H1 (cell line): ENCODE measurements around the gene FBXO8. TPM values are rescaled to one million over a fixed set of nuclear protein-coding genes. Genes with fewer than 3 reads are reported as not detected.

Experiments used
- CTCF ChIA-PET: fragments of 300-600 bp; sonication (Branson Sonifier 250); formaldehyde crosslinking; loops from one replicate; lab custom pipeline; 2021; ENCODE audit not compliant: partially characterized antibody; lab: Charles Lee
- POLR2A ChIA-PET: fragments of 300-600 bp; sonication (Branson Sonifier 250); formaldehyde crosslinking; loops from one replicate; lab custom pipeline; 2021; ENCODE audit warnings: inconsistent platforms; ENCODE audit not compliant: partially characterized antibody; lab: Charles Lee
- DNase-seq, 2 experiments: peaks; one replicate each; pipeline versions ENCODE4 v3.0.0 to v3.0.0-alpha.2; 2010 to 2022; ENCODE audit warnings: low spot score in 2 of 2, low read depth in 1 of 2, mixed read lengths in 1 of 2
- FAIRE-seq: peaks from 2 replicates; lab custom pipeline; 2011; peaks lifted over from hg19 to GRCh38; lab: Jason Lieb, UNC
- H2AFZ ChIP-seq: 2 replicates; pipeline ENCODE4 v1.8.1; 2012; ENCODE audit warnings: low read length, inconsistent platforms
- H2AK5ac ChIP-seq: 2 replicates; pipeline ENCODE4 v1.6.1; 2013; ENCODE audit warnings: low read depth, low read length
- H2BK120ac ChIP-seq: replicated peaks from 2 replicates; pipeline ENCODE3; 2013; ENCODE audit warnings: low read depth, low read length, inconsistent platforms
- H2BK12ac ChIP-seq: 2 replicates; pipeline ENCODE4 v1.6.1; 2013; ENCODE audit warnings: low read depth, low read length
- H2BK15ac ChIP-seq: 2 replicates; pipeline ENCODE4 v1.6.1; 2013; ENCODE audit warnings: low read length
- H2BK20ac ChIP-seq: 2 replicates; pipeline ENCODE4 v1.6.1; 2013; ENCODE audit warnings: low read length
- H2BK5ac ChIP-seq: 2 replicates; pipeline ENCODE4 v1.6.1; 2013; ENCODE audit warnings: low read depth, low read length
- H3K14ac ChIP-seq: 2 replicates; pipeline ENCODE4 v1.6.1; 2013; ENCODE audit warnings: inconsistent platforms; ENCODE audit not compliant: insufficient read length
- H3K18ac ChIP-seq: 2 replicates; pipeline ENCODE4 v1.6.1; 2013; ENCODE audit warnings: low read length; ENCODE audit errors: extremely low read depth
- H3K23ac ChIP-seq: 2 replicates; pipeline ENCODE4 v1.6.1; 2013; ENCODE audit warnings: inconsistent platforms; ENCODE audit not compliant: insufficient read length
- H3K23me2 ChIP-seq: 2 replicates; pipeline ENCODE4 v1.6.1; 2013; ENCODE audit warnings: low read depth, low read length
- H3K27ac ChIP-seq: 2 replicates; pipeline ENCODE4 v1.6.1; 2011; ENCODE audit warnings: low read depth, low read length, inconsistent platforms
- H3K27me3 ChIP-seq, 4 experiments: replicated peaks in 1 of 4; 1 replicate in 1 of 4; 2 replicates in 3 of 4; pipeline versions ENCODE4 v1.6.1 to v1.8.1; 2011 to 2013; ENCODE audit warnings: low read length in 3 of 4, mild to moderate bottlenecking in 3 of 4, inconsistent platforms in 2 of 4, mixed read lengths in 2 of 4, moderate library complexity in 1 of 4; ENCODE audit not compliant: control insufficient read depth in 3 of 4, insufficient read depth in 3 of 4; ENCODE audit errors: extremely low read depth in 1 of 4
- H3K36me3 ChIP-seq, 4 experiments: 2 replicates each; pipeline versions ENCODE4 v1.6.1 to v1.8.1; 2011 to 2013; ENCODE audit warnings: mild to moderate bottlenecking in 4 of 4, low read length in 3 of 4, moderate library complexity in 2 of 4, control low read depth in 1 of 4, inconsistent platforms in 1 of 4; ENCODE audit not compliant: insufficient read depth in 4 of 4, control insufficient read depth in 2 of 4
- H3K4ac ChIP-seq: replicated peaks from 2 replicates; pipeline ENCODE3; 2013; ENCODE audit warnings: low read length, low read depth, mixed read lengths, inconsistent platforms; ENCODE audit not compliant: insufficient read length
- H3K4me1 ChIP-seq, 4 experiments: replicated peaks in 1 of 4; 1 replicate in 1 of 4; 2 replicates in 3 of 4; pipeline versions ENCODE4 v1.6.1 to v1.8.1; 2011 to 2013; ENCODE audit warnings: low read length in 3 of 4, inconsistent platforms in 2 of 4, mixed read lengths in 1 of 4; ENCODE audit not compliant: insufficient read depth in 4 of 4, control insufficient read depth in 3 of 4
- H3K4me2 ChIP-seq, 2 experiments: 2 replicates each; pipeline versions ENCODE4 v1.6.1 to v1.8.1; 2011 to 2013; ENCODE audit warnings: low read depth in 2 of 2, low read length in 2 of 2, control low read depth in 1 of 2, inconsistent platforms in 1 of 2, mild to moderate bottlenecking in 1 of 2; ENCODE audit not compliant: insufficient read depth in 1 of 2
- H3K4me3 ChIP-seq, 4 experiments: fragments of 200-600, 300-600 bp in 1 of 4; sonication (generic), shearing (Covaris generic), sonication (Bioruptor Twin) in 1 of 4; 2 replicates each; pipeline versions ENCODE4 v1.5.1 to v1.8.1; 2011 to 2016; ENCODE audit warnings: low read length in 4 of 4, low read depth in 3 of 4, control low read depth in 2 of 4, inconsistent platforms in 2 of 4, mild to moderate bottlenecking in 2 of 4, mixed read lengths in 1 of 4, moderate library complexity in 1 of 4; ENCODE audit not compliant: insufficient read depth in 2 of 4; ENCODE audit errors: extremely low read depth in 1 of 4
- H3K56ac ChIP-seq: replicated peaks from 2 replicates; pipeline ENCODE3; 2013; ENCODE audit warnings: low read depth, mild to moderate bottlenecking, mixed read lengths, low read length, inconsistent platforms; ENCODE audit not compliant: insufficient read length
- H3K79me1 ChIP-seq: 2 replicates; pipeline ENCODE4 v1.6.1; 2013; ENCODE audit warnings: low read depth, low read length, control low read depth
- H3K79me2 ChIP-seq, 2 experiments: 2 replicates each; pipeline versions ENCODE4 v1.6.1 to v1.8.1; 2012 to 2013; ENCODE audit warnings: low read length in 2 of 2, mild to moderate bottlenecking in 2 of 2, inconsistent platforms in 1 of 2; ENCODE audit not compliant: insufficient read depth in 2 of 2, control insufficient read depth in 1 of 2
- H3K9ac ChIP-seq, 4 experiments: replicated peaks in 1 of 4; 1 replicate in 1 of 4; 2 replicates in 3 of 4; pipeline versions ENCODE4 v1.6.1 to v1.8.1; 2011 to 2013; ENCODE audit warnings: low read depth in 3 of 4, low read length in 3 of 4, control low read depth in 2 of 4, mild to moderate bottlenecking in 2 of 4, moderate library complexity in 2 of 4, inconsistent platforms in 1 of 4; ENCODE audit errors: extremely low read depth in 1 of 4
- H3K9me3 ChIP-seq, 2 experiments: 2 replicates each; pipeline versions ENCODE4 v1.6.1 to v1.8.1; 2012 to 2013; ENCODE audit warnings: mild to moderate bottlenecking in 2 of 2, moderate library complexity in 2 of 2, control low read depth in 1 of 2, inconsistent platforms in 1 of 2, low read depth in 1 of 2, low read length in 1 of 2, mixed read lengths in 1 of 2; ENCODE audit not compliant: insufficient read depth in 2 of 2
- H4K20me1 ChIP-seq, 2 experiments: replicated peaks in 1 of 2; 2 replicates each; pipeline versions ENCODE3 to v1.8.1; 2011 to 2013; ENCODE audit warnings: inconsistent platforms in 2 of 2, low read length in 2 of 2, mild to moderate bottlenecking in 1 of 2; ENCODE audit not compliant: insufficient read depth in 2 of 2, control insufficient read depth in 1 of 2
- H4K5ac ChIP-seq: 2 replicates; pipeline ENCODE4 v1.6.1; 2013; ENCODE audit warnings: low read length, low read depth, mixed read lengths, inconsistent platforms; ENCODE audit not compliant: insufficient read length
- H4K8ac ChIP-seq: 2 replicates; pipeline ENCODE4 v1.8.0; 2013; ENCODE audit warnings: mild to moderate bottlenecking, moderate library complexity, low read length, inconsistent platforms; ENCODE audit not compliant: insufficient read depth; ENCODE audit errors: extremely low read depth
- H4K91ac ChIP-seq: replicated peaks from 2 replicates; pipeline ENCODE3; 2013; ENCODE audit warnings: low read length, mixed read lengths, inconsistent platforms; ENCODE audit not compliant: insufficient read length
- BACH1 ChIP-seq: IDR thresholded peaks from 2 replicates; pipeline ENCODE4 v1.6.1; 2012; ENCODE audit warnings: low read length, improper control_type of control experiment
- BRCA1 ChIP-seq: IDR thresholded peaks from 2 replicates; pipeline ENCODE4 v1.6.1; 2012; ENCODE audit warnings: low read depth, low read length, improper control_type of control experiment
- CHD1 ChIP-seq: IDR thresholded peaks from 2 replicates; pipeline ENCODE4 v1.6.1; 2012; ENCODE audit warnings: low read depth, low read length, improper control_type of control experiment
- CTCF ChIP-seq, 3 experiments: IDR thresholded peaks; 1 replicate in 2 of 3; 2 replicates in 1 of 3; pipeline versions ENCODE4 v1.5.1 to v1.6.1; 2011; ENCODE audit warnings: low read length in 3 of 3, mild to moderate bottlenecking in 3 of 3, inconsistent platforms in 2 of 3, low read depth in 1 of 3, moderate library complexity in 1 of 3; ENCODE audit not compliant: insufficient read depth in 1 of 3; ENCODE audit errors: control extremely low read depth in 1 of 3
- EP300 ChIP-seq, 2 experiments: IDR thresholded peaks; 1 replicate in 1 of 2; 2 replicates in 1 of 2; pipeline ENCODE4 v1.6.1; 2011 to 2012; ENCODE audit warnings: low read depth in 2 of 2, low read length in 2 of 2, mild to moderate bottlenecking in 2 of 2, borderline replicate concordance in 1 of 2, inconsistent platforms in 1 of 2, moderate library complexity in 1 of 2
- EZH2 ChIP-seq: fragments of 200-600 bp; sonication (generic); IDR thresholded peaks from 2 replicates; pipeline ENCODE4 v1.7.1; 2012; ENCODE audit warnings: low read depth, mild to moderate bottlenecking, moderate library complexity, low read length, inconsistent platforms; ENCODE audit not compliant: severe bottlenecking
- MAFK ChIP-seq: IDR thresholded peaks from 2 replicates; pipeline ENCODE4 v1.6.1; 2012; ENCODE audit warnings: low read depth, mild to moderate bottlenecking, improper control_type of control experiment, low read length
- POU5F1 ChIP-seq: IDR thresholded peaks from 2 replicates; pipeline ENCODE4 v1.6.1; 2011; ENCODE audit warnings: low read depth, mild to moderate bottlenecking, low read length, moderate library complexity
- SRF ChIP-seq: IDR thresholded peaks from 2 replicates; pipeline ENCODE4 v1.6.1; 2011; ENCODE audit warnings: mild to moderate bottlenecking, low read depth, low read length, moderate library complexity
- TAF7 ChIP-seq: optimal IDR thresholded peaks from 2 replicates; pipeline ENCODE3; 2011; ENCODE audit warnings: low read depth, mild to moderate bottlenecking, inconsistent platforms, low read length, moderate library complexity, borderline replicate concordance
- WGBS, 2 experiments: shearing (Covaris generic) in 1 of 2; methylation state at CpG; one replicate each; pipeline versions ENCODE4 v1.1.6 to v1.1.7; 2013 to 2015; ENCODE audit warnings: low lambda C conversion rate in 2 of 2, mixed read lengths in 2 of 2, inconsistent platforms in 1 of 2, low coverage in 1 of 2, missing lambda C conversion rate in 1 of 2; ENCODE audit not compliant: insufficient replicate concordance in 2 of 2, insufficient coverage in 1 of 2, insufficient read length in 1 of 2; ENCODE audit errors: extremely low coverage in 1 of 2, missing lambda C conversion rate in 1 of 2; 5-methylcytosine and 5-hydroxymethylcytosine counted together
- polyA plus RNA-seq, 7 experiments: library from polyadenylated mRNA; depleted of rRNA in 3 of 7; stranded (reverse) in 5 of 7; unstranded in 2 of 7; fragments of >200 nt in 5 of 7; fragments of 200-250 nt in 2 of 7; gene quantifications; 1 replicate in 5 of 7; 2 replicates in 1 of 7; 4 replicates in 1 of 7; pipeline versions ENCODE4 v1.2.1 to v1.2.3, GENCODE V29; 2011 to 2013; ENCODE audit warnings: missing spikeins in 2 of 7, mixed read lengths in 2 of 7
- total RNA-seq: library from RNA; stranded (reverse); fragmentation: NEBNext Ultra II Directional; extraction: Animal tissue kit (Norgen Biotek cat#: 25700); gene quantifications from 2 replicates; pipeline ENCODE4 v1.2.1, GENCODE V29; 2021

The FBXO8 gene
- total and polyA plus RNA-seq, 2 of the 8 experiments (the other 6 are each of a cell fraction or from before 2014, with no cell fraction given): 5.1 to 7.5 TPM

GRCh38 chr4:174255786-174256185, 27.7 kb downstream of the FBXO8 start:
- Histone ChIP-seq H2AK5ac (no peak overlapping the region), H3K27ac (no peak overlapping the region)
- no peak for FAIRE-seq
- TF ChIP-seq POU5F1 (no peak), TAF7 (no peak), BRCA1 (no peak), EZH2 (no peak), MAFK (no peak), SRF (no peak), CTCF (IDR thresholded peaks at IDR 0.05; ENCODE audit: control extremely low read depth in 1 of 3, insufficient read depth in 1 of 3, low read depth in 1 of 3, low read length in 3 of 3) (no peak), EP300 (IDR thresholded peaks at IDR 0.05; ENCODE audit: borderline replicate concordance in 1 of 2, low read depth in 2 of 2, low read length in 2 of 2) (no peak), BACH1 (no peak), CHD1 (no peak)

More at GRCh38 chr4:174255786-174256185, 27.7 kb downstream of the FBXO8 start:
- Histone ChIP-seq H3K4me3 (no peak overlapping the region), H3K14ac (no peak overlapping the region), H3K4ac (no peak overlapping the region), H3K9ac (no peak overlapping the region), H3K4me1 (no peaks in the 10 kb centered on the region), H2BK20ac (no peak overlapping the region), H4K20me1 (no peaks in the 10 kb centered on the region), H4K91ac (no peak overlapping the region), H3K79me1 (no peaks in the 10 kb centered on the region), H2BK120ac (no peak overlapping the region), H2AFZ (no peak overlapping the region), H2BK15ac (no peak overlapping the region), H4K8ac (no peak overlapping the region), H3K23ac (no peak overlapping the region), H3K4me2 (no peak overlapping the region), H3K27me3 (no peaks in the 10 kb centered on the region), H3K56ac (no peak overlapping the region), H3K18ac (no peak overlapping the region), H3K23me2 (no peaks in the 10 kb centered on the region), H3K36me3 (no peaks in the 10 kb centered on the region), H2BK12ac (no peak overlapping the region), H3K9me3 (no peaks in the 10 kb centered on the region), H2BK5ac (no peak overlapping the region), H4K5ac (no peak overlapping the region), H3K79me2 (no peaks in the 10 kb centered on the region)
- 89% methylated on average over 5 of the region's 5 CpGs; no CpG with 5 or more reads in 1 of the 2 experiments for WGBS, 2 experiments
- ChIA-PET CTCF (no interaction called here), POLR2A (no interaction called here)
- DNase-seq: no peak
